GM19239 (cell line): ENCODE measurements around the gene ZNF496.
"Not testable (repeated sequence)": the region's sequence is repeated elsewhere in the genome, so short reads cannot be mapped to it uniquely, and the experiment has no call there.

Experiments
- DNase-seq: peaks from one replicate; pipeline ENCODE4 v3.0.0; 2011; ENCODE audit warnings: low spot score; ENCODE audit not compliant: insufficient read length
- FAIRE-seq: peaks from 2 replicates; lab custom pipeline; 2011; peaks lifted over from hg19 to GRCh38; lab: Jason Lieb, UNC

ZNF496 gene

GRCh38 chr1:247331525-247332214 is at the start of gene ZNF496:
Gene ZNF496 (minus strand): TSS chr1:247331867. CDS start chr1:247329578, 2,289 bp downstream.
- DNase-seq (peak; percentile 93), FAIRE-seq (no peak)

- no peak for DNase-seq
- FAIRE-seq: no peak
Observed at GRCh38 chr1:247378334-247379073, 46.8 kb upstream of the ZNF496 start.

GRCh38 chr1:247377656-247378055 is 46.0 kb upstream of the ZNF496 start:
- DNase-seq, FAIRE-seq: not testable (repeated sequence)

GRCh38 chr1:247376659-247377058 is 45.0 kb upstream of the ZNF496 start:
- FAIRE-seq (no peak), DNase-seq (no peak)

- FAIRE-seq (no peak), DNase-seq (no peak)
Observed at GRCh38 chr1:247375747-247376146, 44.1 kb upstream of the ZNF496 start.

GRCh38 chr1:247374651-247375334 is 43.1 kb upstream of the ZNF496 start:
- not testable (repeated sequence) for DNase-seq, FAIRE-seq

GRCh38 chr1:247373721-247374141 is 42.1 kb upstream of the ZNF496 start:
- DNase-seq: peak; percentile 44
- no peak for FAIRE-seq

- no peak for DNase-seq
- no peak for FAIRE-seq
Observed at GRCh38 chr1:247371801-247372259, 40.2 kb upstream of the ZNF496 start.

- FAIRE-seq: no peak
- DNase-seq: no peak
Observed at GRCh38 chr1:247370786-247371732, 39.4 kb upstream of the ZNF496 start.

- no peak for DNase-seq
- FAIRE-seq: no peak
Observed at GRCh38 chr1:247368490-247369145, 37.0 kb upstream of the ZNF496 start.

- DNase-seq (no peak), FAIRE-seq (no peak)
Observed at GRCh38 chr1:247367786-247368422, 36.2 kb upstream of the ZNF496 start.

- FAIRE-seq (no peak), DNase-seq (no peak)
Observed at GRCh38 chr1:247366926-247367645, 35.4 kb upstream of the ZNF496 start.

- DNase-seq, FAIRE-seq: not testable (repeated sequence)
Observed at GRCh38 chr1:247366345-247366744, 34.7 kb upstream of the ZNF496 start.

- FAIRE-seq (no peak), DNase-seq (no peak)
Observed at GRCh38 chr1:247365023-247365422, 33.4 kb upstream of the ZNF496 start.

- FAIRE-seq, DNase-seq: not testable (repeated sequence)
Observed at GRCh38 chr1:247363000-247363399, 31.3 kb upstream of the ZNF496 start.

GRCh38 chr1:247362153-247362552 is 30.5 kb upstream of the ZNF496 start:
- FAIRE-seq (no peak), DNase-seq (no peak)

- DNase-seq (no peak), FAIRE-seq (no peak)
Observed at GRCh38 chr1:247360991-247361731, 29.5 kb upstream of the ZNF496 start.
